NCI-H1105 treated with DMSO at 0.1 percent for 48 hours (cell line): ENCODE results near the gene MRPL55.
A peak's percentile ranks its signal among the peaks of the same experiment; 100 is the strongest.

Experiments used
- DNase-seq: peaks from one replicate; lab custom pipeline; 2025; lab: John Stamatoyannopoulos, UW

Gene MRPL55

GRCh38 chr1:228147768-228148167 lies 38.7 kb upstream of the MRPL55 start:
- DNase-seq: no peak

DNA sequence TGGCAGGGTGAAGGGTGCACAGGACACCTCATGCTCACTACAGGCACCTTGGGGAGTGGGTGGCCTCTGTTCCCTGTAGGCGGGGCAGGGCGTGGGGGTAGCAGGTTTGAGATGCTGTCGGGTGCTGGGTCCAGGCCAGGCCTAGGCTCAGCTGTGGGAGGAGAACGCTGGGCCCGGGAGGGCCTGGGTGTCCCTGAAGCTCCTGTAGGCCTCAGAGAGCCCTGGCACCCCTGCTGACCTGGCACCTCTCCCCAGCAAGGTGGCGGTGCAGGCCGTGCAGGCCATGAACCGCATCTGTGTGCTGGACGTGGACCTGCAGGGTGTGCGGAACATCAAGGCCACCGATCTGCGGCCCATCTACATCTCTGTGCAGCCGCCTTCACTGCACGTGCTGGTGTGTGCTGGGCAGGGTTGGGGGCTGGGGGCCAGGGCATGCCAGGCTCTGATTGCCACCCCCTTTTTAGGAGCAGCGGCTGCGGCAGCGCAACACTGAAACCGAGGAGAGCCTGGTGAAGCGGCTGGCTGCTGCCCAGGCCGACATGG lies 38.1 kb upstream of the MRPL55 start:
- DNase-seq: no peak

- DNase-seq: no peak
Observed at GRCh38 chr1:228146417-228147150, 37.5 kb upstream of the MRPL55 start.

DNA sequence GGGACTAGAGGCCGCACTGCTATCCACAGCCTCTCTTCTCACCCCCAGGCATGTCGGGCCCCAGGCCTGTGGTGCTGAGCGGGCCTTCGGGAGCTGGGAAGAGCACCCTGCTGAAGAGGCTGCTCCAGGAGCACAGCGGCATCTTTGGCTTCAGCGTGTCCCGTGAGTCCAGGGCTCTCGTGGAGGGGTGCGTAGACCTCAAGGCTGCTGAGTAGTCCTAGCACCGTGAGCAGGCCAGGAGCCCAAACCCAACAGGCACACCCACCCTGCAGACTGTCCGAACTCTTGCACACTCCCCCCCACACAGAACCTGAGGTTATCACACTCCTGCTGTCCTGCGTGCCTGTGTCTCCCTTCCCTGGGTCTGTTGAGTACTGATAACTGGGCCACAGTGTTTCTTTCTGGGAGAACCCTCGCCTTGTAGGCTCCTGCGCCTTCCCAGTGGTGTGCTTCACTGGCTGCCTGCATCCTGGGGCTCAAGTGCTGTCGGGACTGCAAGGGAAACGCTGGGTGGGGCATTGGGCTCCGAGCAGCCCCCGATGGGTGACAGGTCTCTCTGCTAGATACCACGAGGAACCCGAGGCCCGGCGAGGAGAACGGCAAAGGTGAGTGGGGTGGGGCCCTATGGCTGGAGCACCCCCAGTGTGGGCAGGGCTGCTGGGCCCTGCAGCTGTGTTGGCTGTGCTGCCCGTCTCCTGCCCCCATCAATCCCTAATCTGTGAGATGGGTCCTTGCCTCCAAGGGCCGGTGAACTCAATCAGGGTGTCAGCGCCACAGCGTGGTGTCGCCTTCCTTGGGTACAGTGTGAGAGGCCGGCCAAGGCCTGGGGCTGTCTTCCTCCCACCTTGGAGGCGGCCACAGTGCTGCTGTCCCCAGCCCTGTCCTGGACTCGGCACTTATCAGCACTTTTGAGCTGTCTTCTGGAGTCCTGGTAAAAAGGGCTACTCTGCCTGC lies 36.6 kb upstream of the MRPL55 start:
- DNase-seq: no peak

DNA sequence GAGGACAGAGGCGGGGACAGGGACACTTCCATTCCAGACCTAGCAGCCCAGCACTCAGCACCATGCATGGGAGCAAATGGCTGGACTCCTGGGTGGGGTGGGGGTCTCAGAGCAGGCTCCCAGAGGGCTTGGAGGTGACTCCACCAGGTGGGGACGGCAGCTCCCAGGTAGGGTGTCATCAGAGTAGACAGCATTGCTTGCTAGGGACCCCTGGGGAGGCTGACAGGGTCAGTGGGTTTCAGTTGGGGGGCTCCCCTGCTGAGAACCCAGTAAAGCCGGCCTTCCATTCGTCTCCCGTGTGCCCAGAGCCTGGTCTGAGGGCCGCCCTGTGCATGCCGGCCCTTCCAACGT lies 35.9 kb upstream of the MRPL55 start:
- DNase-seq: no peak

- no peak for DNase-seq
Observed at GRCh38 chr1:228144193-228144992, 35.3 kb upstream of the MRPL55 start.

GRCh38 chr1:228143480-228144192 lies 34.5 kb upstream of the MRPL55 start:
- DNase-seq: no peak

GRCh38 chr1:228142701-228143136 lies 33.6 kb upstream of the MRPL55 start:
- DNase-seq: no peak

DNA sequence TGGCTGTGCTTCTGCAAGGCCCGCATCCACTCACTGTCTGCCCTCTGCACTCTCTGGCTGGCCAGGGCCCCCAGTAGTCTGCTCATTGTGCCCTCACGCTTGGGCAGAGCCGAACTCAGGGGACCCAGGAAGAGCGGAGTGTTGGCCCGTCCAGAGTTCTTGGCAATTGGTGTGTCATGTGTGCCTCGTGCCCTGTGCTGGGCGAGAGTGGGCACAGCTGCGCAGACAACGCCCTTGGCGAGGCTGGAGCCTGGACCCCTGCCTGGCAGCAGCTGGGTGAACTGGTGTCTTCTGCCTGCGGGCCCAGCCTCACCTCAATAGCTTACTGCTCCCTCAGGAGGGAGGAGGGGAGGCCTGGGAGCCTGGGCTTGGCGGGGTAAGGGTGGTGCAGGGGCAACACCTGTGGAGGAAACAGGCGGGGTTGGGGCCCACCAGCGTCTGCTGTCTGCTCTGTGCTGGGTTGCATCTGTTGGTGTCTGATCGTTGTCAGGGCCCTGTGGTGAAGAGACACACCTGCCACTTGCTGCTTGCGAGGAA lies 33.1 kb upstream of the MRPL55 start:
- no peak for DNase-seq

DNA sequence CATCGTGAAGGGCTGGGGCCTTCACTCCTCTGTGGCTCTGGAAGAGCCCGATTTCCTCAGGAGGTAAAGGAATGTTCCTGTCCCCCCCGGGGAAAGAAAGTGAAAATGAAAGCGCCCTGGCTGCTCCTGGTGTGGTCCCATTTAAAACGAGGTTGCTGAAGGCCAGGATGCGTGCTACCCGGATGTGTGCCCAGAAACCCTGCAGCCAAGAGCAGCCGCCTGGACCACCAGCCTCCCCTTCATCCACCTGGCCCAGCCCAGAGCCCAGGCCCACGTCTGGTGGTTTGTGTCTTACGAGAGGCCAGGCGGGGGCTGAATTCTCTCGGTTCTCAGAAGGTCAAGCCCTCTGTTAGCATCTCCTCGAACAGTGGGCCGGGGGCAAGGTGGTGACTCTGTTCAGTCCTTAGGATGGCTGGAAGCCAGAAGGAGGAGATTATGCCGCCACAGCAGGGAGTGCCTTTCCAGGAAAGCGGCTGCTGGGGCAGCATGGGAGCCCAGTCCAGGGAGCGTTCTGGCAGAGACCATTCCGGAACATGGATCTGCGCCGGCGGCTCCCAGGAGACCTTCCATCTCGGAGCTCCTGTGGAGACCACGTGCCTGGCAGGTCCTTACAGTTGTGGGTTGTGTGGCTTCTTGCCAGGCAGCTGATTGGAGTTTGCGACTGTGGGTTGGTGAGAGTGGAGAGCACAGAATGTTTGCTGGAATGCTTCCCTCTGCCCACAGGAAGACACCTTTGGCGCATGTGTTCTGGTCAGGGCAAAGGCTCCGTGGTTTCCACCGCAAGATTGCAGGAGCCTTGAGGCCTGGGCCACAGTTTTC lies 32.3 kb upstream of the MRPL55 start:
- DNase-seq: no peak

DNA sequence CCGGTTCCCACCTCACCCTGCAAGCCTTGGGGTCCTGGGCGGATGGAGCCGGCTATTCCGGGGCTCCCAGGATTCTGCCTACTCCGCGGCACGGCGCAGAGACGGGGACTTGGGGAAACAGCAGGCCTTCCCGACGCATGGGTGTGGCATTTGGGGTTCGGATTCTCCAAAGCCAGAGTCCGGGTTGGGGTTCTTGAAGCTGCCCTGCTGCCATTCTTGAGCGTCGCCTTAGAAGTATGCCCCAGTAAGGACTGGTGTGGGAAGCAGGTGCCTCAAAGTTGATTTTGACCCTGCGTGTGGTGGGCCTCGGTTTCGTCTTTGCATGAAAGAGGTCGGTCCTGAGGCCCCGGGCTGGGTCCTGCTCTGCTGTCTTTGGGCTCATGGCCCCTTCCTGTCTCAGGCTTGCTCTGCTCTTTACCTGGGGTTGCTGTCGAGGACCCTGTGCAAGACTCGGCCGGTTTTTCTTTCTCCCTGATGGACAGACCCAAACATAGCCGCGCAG lies 31.7 kb upstream of the MRPL55 start:
- no peak for DNase-seq

DNA sequence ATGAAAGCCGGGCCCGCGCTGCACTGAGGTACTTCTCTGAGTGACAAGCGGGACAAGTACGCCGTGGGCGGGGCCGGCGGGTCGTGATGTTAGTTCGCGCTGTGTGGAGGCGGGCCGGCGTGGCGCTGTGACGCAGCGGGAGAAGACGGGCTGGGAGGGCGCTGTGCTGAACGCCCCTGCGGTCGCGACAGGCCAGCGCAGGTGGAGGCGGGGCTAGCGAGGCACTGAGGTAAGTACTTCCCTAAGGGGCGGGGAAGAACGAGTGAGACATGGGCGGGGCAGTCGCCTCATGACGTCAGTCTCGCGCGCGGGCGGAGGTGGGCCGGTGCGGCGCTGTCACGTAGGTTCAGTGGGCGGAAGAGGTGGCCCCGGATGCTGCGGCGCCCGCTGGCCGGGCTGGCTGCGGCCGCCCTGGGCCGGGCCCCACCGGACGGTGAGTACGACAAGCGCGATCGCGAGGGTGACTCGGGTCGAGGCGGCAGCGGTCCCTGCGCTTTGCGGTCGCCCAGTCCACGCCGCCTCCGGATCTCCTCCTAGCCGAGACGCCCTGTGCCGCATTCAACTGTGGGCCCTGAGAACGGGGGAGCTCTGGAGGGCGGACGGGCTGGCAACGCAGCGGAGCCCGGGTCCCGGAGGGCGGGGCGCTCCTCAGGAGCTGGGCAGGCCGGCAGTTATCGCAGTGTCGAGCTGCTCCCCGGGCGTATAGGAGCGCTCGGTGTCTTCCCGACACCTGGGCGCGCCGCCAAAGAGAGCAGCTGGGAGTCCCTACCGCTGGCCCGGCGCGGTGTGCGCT lies 31.0 kb upstream of the MRPL55 start, which contains the start of gene GUK1:
Gene GUK1, plus strand, starts transcription at position 349 of the 793 bp plus-strand sequence. Its CDS starts 24 bp downstream, at position 373.
- DNase-seq: peak; percentile 94

DNA sequence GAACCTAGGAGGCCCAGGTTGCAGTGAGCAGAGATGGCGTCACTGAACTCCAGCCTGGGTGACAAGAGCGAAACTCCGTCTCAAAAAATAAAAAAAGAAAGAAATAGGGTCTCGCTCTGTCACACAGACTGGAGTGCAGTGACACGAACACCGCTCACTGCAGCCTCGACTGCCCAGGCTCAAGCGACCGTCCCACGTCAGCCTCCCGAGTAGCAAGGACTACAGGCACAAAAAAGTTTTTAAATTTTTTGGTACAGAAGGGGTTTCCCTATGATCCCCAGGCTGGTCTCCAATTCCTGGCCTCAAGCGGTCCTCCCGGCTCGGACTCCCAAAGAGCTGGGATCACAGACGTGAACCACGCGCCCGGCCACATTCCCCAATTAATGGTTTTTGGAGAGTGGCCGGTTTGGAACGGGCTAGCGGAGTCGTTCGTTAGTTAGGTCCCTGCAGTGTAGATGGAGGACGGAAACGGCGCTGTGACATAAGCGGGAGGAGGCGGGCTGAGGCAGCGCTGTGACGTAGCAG lies 30.4 kb upstream of the MRPL55 start:
- DNase-seq: no peak

GRCh38 chr1:228136901-228137300 lies 27.8 kb upstream of the MRPL55 start:
- no peak for DNase-seq

DNA sequence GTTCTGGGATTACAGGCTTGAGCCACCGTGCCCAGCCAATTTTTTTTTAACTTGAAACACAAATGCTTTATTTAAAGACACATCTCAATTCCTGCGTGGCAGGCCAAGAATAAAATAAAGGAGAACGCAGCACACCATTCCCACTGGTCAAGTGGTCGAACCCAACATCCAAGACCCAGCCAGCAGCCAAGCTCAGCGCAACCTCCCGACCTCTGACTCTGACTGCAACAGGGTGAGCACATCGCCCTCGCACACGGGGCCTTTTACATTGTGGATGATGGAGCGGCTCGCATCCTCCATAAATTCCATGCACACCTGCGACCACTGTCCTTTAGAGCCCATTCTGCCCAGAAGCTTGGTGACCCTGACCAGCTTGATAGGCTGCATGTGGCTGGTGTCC lies 25.5 kb upstream of the MRPL55 start:
- no peak for DNase-seq

GRCh38 chr1:228131766-228132165 lies 22.7 kb upstream of the MRPL55 start:
- no peak for DNase-seq

DNA sequence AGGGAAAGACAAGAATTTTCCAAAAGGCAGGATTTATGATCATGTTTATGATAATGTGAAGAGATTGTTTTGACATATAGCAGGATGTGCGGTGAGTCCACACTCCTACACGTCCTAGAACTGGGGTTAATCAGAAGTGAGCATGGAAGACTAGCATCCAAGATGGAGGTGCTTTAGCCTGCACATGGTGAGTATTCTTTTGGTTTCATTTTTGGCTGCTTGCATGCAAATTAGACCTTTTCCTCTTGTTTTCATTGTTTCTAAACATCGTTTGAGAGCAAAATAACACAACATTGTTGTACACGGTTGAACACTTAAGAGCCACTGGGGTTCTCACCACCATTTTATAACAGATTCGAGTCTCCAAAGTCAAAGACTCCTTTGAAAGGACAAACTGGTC lies 16.1 kb upstream of the MRPL55 start:
- no peak for DNase-seq

DNA sequence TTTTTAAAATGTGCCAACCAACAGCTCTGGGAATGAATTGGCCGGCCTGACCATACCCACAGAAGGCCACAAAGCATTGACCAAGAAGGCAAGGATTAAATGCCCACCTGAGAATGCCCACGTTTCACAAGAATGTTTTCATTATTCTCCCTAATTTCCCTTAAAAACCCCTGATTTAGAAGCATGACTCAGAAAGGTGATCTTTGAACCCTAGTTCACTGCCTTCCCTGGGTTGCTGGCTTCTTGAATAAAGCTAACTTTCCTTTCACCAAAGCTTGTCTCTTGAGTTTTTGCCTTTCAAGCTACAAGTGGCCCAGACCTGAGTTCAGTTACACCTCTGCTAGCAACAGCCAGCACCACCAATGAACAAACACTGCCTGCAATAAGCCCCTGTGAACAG lies 14.4 kb upstream of the MRPL55 start:
- DNase-seq: no peak

DNA sequence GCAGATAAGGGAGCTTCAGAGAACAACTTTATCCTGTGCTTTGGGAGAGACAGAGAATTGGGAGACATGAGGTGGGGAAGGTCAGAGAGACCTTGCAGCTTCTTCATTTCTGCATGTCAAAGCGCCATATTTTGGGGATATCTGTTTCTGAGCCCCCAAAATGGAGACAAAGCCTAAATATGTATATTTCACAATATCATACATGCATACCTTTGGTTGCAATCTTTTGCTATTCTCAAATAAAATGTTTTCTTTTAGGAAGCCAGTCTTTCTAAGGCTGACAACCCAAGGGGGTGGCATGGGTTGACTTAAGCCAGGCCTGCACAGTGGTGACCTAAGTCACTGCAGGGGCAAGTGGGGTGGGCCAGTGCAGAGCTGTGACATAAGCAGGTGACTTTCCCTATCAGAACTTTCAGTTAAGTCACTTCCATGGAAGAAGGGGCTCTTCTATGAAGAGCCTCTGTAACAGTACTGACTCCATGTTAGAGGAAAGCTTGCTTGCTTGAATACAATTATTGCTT lies 13.9 kb upstream of the MRPL55 start:
- no peak for DNase-seq
